HT1080 (cell line): ENCODE data around the gene FILIP1. TPM values are rescaled to one million over a fixed set of nuclear protein-coding genes. Genes with fewer than 3 reads are reported as not detected.
A peak's percentile ranks its signal among the peaks of the same experiment; 100 is the strongest.

Source experiments
- DNase-seq: peaks from one replicate; pipeline ENCODE4 v3.0.0-alpha.2; 2015; ENCODE audit warnings: low read depth
- total RNA-seq: library from RNA; depleted of rRNA; stranded (reverse); fragments of >200 nt; shearing (Covaris generic); gene quantifications from 2 replicates; pipeline ENCODE4 v1.2.3, GENCODE V29; 2014

FILIP1 gene
- total RNA-seq, 1 experiment from 2014 or later = 0.85 TPM

DNA sequence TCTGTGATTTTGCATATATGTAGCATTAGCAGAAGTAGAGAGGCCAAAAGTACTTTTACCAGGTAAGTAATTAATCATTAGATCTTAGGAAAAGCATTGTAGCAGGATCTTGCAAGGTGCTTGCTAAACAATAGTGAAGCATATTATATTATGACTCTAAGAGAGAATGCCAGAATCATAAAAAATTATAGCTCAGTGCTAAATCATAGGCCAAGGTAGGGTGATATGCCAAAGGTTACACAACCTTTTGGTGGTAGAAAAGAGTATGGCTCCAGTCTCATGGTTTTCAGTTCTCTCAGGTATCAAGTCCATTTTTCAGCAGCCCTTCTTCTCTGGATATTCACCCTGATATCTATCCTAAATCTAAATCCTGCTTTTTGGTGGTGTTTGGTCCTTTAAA, 192.1 kb downstream of the FILIP1 start:
- no peak for DNase-seq

DNA sequence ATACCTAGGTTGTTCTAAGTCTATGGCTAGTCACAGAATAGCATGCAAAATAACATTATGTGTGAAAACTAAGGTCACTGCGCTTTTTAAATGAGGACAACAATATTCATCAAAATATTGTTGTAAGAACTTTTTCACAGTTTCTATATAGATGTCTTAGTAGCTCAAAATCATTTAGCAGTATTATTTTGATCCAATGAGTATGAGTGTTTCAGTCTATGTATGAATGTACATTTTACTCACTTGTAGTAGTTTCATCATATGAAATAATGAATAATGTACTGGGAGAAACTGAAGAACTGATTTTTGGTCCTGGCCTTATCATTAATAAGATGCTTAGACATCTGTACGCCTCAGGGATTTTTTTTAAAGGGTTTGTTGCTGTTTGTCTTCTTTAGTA, 192.5 kb downstream of the FILIP1 start:
- DNase-seq = no peak

DNA sequence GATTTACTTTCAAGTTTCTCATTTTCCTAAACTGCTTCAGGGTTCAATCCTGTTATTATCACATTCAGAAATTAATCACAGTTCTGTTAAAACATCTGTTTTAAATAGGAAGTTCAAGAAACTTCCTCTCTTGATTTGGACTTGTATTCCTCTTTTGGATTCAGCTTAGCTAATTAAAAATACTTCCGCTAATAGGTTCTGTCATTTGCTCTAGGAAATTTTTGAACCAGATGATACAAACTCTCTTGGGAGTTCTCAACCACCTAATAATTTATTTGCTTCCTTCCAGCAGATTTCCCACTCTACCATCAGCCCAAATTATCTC, 193.1 kb downstream of the FILIP1 start:
- no peak for DNase-seq

DNA sequence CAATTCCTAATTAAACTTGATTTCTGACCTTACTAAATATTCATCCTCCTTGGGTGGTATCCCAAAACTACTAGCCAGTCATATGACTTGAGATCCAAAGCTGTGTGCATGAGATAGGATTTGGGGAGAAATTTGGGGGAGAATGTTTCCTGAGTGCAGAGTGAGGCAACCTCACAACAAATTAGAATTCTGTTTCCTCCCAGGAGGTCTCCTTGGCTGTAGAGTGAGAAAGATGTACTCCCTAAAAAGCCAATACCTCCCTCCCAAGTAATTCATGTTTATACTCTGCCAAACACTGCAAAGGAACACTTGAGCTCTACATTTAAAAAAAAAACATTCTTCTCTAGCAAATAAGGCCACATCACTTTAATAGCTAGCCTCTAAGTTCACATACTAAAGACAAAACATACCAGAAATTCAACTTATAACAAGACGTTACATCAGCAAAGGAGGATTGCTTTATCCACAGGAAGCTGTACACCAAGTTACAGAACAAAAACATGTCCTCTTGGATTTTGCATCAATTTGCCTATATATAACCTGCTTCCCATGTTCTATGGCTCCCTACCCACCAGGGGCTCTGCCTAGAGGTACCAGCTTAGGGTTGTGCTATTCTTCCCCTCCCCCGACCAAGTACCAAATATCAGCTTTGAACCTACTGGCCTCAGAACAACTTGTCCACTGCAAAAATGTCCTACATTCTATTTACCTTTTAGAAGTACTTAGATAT, 193.6 kb downstream of the FILIP1 start:
- DNase-seq = no peak

DNA sequence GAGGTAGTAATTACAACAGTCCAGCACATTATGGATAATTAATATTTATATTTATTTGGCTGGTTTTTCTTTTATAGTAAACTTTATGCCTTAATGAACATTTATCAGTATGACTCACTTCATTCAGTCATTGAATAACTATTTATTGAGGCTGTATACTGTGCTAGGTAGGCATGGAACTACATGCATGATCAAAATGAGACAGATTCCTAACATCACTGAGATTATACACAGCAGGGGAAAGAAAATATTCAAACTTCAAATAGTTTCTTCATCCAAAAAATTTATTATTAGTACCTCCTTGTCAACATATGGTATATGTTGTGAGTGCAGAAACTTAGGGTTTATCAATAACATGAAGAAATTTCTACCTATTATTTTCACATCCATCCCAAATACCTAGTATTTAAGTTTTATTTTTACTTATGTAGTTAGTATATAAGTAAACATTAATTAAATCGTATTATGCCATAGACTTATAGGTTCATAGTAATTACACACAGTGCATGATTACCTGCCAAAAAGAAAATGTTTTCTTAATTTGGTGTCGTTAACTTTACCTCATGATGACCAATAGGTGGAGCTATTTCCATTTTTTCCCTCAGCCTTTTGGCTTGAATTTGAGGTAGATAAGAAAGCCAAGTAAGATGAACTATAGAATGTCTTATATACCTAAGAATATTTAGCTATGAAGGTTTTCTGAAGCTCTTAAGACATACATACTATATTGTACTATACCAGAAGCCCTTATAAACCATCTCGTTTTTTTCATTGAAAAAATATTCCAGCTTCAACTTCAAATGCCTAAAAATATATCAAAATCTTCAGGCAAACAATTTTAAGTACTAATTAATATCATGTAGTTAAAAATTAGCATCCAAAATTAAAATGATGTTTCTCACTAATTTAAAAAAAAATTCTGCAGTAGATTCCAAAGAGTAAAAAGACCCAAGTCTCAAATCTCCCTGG, 196.5 kb downstream of the FILIP1 start:
- DNase-seq = peak; percentile 16

DNA sequence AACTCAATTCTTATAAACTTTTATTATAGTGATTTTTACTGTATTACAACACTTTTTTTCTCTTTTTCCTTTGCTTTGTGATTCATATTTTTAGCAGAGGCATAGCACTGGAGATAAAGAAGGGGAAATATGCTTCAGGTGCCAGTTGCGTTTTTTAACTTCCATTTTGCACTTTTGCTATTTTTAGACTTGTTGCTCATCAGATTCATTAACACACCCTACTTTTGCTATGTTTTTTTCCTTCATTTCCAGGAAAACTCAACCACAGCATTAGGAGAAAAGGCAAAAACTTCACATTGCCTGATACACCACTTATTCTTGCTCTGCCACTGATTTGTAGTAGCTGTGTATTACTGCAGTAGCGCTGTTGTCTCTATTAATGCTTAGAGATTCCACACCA, 201.0 kb downstream of the FILIP1 start:
- no peak for DNase-seq

DNA sequence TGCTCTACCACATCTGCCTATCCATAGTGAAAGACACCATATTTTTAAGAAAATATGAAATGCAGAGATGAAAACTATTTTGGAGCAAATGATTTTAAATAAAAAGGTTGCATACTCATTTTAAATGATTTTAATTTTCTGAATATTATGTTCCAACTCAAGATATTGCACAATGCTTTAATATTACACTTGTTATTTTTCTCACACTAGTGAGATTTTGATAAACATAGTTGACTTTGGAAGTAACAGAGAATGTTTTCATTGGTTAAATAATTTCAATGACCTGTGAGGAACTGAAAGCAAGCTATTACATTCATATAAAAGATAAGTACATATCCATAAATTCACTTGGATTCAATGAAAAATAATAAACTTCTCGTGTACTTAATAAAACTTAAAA, 201.9 kb downstream of the FILIP1 start:
- DNase-seq = no peak

DNA sequence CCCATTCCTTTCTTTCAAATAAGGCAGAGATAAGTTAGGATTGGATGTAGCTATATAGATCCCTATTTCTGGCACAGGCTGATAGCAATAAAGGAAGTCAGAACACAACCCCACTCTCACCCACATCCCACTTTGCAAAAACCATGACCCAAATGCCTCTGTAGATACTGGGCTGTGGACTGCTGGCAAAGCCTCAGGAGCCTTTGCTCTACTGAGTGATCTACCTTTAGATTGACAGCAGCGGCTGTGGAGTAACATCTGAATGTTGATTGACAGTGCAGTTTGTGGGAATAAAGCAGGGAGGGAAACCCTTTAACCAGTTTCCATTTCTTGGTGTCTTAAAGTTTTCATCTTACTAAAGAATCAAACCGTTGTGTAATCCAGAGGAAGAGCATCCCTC, 202.3 kb downstream of the FILIP1 start:
- DNase-seq = no peak

DNA sequence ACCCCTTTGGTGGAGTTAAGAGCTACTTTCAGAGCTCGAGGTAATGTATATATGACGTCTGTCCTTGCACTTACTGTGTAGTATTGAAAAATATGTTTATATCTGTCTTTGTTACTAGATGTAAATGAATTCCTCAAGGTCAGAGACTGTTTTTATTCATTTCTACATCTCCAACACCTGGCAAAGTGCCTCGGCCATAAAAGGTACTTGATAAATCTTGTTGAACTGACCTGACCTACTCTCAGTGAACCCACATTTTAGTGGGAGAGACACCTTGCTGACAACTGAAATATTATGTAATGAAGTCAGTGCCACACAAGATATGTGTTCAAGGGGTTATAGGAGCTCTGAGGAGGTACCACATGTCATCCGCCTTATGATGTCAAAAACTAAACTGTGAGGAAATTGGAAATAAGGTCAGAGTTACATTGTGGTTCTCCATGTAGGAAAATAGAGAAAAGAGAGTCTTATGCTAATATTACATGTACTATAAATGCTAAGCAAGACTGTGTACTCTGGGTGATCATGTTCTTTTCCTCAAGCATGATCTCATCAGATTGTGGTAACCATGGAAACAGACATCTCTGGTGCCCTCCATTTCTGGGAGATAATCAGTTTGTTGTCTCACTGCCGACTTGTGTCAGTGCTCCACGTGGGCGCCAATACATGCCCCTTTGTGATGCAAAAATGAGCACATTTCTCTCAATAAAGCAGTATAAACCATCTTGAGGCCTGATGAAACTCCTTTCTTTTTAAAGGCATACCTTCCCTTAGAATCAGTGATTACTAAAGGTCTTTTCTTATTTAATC, 203.3 kb downstream of the FILIP1 start:
- no peak for DNase-seq

DNA sequence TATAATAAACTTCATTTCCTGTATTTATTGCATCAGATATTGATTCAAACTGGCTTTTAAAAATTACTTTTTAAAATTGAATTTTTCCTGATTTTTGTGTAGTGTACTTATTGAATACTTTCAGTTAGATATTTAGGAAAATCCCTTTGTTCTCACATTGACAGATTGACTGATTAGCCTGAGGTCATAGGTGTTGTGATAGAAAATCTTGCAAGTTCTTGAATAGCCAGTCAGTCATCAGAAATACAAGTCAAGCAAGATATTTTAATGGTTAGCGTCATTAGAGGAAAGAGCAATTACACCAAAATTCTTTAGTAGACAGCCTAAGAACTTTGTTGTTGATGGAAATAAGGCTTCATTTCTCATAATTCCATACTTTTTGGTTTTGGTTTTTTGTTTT, 205.6 kb downstream of the FILIP1 start:
- no peak for DNase-seq

DNA sequence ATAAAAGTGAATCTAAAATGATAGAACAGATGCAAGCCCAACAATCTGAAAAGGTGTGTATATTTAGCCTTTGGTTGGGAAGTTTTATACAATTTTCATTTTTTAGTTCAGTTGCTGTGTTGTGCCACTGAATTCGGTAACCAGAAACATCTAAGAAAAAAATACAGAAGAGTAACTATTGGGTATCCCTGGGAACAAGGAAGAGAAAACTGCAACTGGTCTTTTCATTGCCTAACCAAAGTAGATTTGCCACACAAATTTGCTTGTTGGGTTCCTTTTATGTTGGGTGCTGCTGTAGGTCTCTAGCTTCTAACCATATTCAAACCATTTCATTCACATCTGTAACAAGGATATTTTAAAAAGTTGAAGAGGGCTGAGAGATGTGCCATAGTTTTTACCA, 206.2 kb downstream of the FILIP1 start:
- no peak for DNase-seq

DNA sequence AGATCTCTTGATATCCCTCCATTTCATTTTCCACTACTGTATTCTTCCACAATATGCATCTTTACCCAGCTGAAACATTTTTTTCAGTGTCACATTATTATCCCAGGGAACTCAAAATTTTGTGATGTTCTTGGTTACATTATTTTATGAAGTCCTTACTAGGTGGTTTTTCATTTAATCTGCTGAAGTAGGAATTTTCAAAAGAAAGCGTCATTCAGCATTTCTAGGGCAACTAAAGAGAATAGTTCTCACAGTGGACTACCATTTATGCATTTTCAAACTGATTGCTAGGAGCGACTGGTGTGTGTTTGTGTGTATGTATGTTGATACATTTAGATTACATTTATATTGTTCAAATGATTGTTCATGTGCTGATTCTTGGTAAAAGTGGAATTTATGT, 206.6 kb downstream of the FILIP1 start:
- DNase-seq = no peak

DNA sequence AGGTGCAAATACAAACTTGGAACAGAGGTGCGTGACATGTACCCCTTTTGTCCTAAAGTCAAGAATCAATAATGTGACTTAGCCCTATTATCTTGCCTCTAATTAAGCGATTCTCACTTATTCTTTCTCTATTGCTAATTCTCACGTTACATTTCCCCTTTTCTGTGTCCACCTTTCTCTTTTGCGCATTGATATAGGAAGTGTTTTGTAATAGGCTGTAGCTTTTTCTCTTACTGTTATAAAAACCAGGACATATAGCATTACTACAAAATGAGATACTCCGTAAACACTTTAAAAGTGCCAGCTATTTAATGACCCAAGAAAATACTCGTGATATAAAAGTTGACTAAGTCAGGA, 208.3 kb downstream of the FILIP1 start:
- no peak for DNase-seq

DNA sequence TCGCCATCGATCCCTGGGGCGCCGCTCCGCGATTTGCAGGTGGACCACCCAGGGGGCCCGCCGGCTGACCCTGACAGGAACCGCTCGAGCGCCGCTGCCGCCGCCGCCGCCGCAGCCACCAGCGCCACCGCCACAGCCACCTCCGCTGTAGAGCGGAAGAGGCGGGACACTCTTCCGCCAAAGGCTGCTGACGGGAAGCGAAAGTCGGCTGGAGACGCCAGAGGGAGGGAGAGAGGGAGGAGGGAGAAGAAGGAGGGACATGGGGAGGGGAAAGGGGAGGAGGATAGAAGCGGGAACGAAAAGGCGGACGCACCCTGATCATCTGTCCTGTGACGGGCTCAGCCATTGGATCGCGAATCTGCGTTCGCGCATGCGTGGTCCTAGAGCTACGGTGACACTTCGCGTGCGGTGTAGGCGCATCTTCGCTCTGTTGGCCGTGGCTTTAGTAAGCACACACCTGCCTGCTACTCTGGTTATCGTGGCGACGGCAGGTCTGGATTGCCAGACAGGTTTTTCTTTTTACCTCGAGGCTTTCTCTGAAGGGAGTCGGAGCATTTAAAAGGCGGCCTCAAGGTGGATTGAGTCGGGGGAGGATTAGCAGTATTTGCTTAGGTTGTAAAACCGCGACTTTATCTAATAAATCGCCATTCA, 208.8 kb downstream of the FILIP1 start, which contains the start of gene TMEM30A:
Gene TMEM30A (minus strand): TSS at position 161 of the 651 bp plus-strand sequence. CDS start 154 bp downstream, at position 7.
- DNase-seq = peak; percentile 99

DNA sequence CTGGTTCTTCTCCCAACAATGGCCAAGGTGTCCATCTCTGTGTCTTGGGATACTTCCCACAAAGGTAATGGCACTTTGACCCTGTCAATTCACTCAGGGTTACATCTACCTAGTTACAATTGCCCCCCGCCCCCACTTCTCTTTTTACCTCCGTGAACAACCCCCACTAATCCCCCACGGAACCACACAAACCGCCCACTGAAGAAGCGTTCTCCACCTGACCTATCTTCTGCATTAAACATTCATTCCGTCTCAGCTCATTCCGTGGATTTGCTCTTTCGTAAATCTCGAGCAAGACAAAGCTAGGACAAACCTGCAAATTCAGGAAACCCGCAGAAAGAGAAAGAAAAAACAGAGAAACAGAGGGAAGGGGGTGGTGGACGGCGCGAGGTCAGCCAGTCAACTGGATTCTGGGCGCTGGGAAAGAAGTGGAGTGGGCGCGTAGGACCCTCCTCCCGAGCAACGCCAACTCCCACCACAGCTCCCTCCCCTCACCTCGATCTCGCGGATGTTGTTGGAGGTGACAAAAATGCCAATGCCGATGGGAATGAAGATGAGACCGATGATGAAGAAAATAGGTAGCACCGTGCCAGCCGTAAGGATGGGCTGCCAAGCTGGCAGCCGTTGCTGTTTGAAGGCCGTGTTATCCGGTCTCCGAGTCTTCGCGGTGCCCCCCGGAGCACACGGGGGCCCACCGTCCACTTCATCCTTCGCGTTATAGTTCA, 209.5 kb downstream of the FILIP1 start:
- DNase-seq = no peak

DNA sequence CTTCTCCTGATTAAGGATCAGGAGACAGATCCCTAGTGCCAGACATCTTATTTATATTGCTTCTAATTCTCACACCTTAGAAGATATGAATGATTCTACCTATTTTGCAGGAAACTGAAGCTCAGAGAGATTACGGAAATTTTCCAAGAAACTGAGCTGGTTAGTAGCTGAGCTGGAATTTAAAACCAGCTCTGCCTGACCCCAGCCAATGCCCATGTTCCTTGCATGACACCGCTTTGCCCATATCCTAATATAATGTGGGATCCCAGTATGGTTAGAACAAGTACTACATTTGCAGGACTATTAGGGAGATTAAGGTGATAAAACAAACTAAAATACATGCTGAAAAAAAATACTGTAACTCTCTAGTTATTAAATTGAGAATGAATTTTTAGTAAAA, 210.9 kb downstream of the FILIP1 start:
- DNase-seq = no peak

DNA sequence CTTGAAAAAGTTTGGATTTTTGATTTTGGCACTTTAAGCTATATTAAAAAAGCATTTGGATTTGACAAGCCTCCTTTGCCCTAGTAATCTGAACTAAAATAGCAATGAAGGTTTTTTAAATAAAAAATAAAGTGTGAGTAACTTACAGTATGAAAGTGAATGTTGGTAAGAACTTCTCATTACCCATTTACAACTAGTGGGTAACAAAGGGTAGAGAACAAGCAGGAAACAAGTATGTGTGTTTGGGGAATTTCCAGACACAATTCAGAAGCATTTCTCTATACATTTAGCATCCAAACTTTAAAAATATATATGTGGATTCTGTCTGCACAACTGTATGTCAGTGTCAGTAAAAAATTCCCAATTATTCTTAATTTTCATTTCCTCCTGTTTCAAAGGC, 211.9 kb downstream of the FILIP1 start:
- no peak for DNase-seq

DNA sequence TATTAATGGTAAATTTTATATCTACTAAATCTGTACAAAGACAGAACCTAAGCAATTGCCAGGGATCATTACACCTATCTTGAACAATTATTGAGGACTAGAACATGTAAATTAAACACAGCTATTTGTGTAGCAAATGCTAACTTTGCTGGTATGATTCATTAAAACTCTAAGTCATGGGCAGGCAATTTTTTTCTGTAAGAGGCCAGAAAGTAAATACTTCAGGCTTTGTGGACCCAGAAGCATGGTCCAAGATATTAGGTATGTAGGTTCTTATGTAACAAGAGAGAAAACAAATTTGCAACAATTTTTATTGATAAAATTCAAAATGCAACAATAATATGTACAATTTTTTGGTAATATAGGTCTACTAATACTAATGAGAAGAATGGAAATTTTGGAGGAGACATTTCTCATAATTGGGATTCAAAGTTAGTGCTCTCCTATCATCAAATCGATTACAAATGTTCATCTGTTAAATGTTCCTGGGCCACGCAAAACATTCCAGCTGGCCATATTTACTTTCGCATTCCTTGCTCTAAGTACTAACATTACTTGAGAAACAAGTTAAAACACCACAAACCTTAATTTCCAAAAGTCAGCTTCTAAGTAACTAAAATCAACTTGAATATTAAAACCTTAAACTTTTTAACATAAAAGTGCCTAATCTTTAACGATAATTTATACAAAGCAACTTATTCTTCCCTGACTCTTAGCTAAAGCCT, 213.3 kb downstream of the FILIP1 start:
- DNase-seq = no peak

DNA sequence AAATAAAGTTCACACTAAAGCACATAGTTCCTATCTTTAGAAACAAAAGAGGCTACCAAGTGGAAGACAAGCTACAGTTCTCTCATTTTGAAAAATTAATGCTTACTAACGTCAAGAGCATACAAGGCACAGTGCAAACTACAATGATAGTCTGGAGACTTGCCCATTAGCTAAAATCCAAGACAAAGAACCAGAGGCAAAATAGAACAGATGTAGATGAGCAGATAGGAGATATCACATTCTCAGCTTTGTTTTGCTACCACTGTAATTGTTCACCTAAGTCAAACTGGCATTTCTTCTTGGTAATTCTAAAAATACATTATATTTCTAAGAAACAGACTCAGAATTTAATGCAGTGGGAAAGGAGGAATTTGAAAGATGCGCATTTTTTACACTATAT, 214.2 kb downstream of the FILIP1 start:
- no peak for DNase-seq

DNA sequence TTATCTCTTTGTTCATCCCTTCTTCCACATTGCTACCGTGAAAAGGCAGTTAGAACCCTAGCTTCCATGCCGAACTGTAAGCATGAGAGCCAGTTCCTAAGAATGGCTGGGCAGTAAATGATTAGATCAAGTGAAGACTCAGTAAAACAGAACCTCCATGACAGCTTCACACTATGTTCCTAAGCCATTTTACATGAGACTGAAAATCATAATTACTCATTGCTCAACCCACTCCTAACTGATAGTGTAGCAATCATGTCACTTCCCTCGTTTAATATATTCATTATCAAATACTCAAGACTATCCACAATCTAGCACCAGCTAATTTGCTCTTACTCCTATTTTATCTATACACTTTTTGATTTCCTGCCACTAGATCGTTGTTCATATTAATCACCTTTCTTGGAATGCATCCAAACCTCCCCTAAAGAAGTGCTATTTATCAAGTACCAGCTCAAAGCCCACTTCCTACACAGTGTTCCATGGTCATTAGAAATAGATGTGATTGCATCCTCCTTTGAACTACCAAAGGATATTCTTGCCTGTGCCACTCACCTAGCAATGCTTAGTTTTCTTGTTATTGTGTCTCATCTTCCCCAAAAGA, 215.0 kb downstream of the FILIP1 start:
- peak; percentile 8 for DNase-seq
